ENCODE results near the gene CARS1.

- TF ChIP-seq NR2C2 (CRISPR knock-in tag; IDR thresholded peaks at IDR 0.05) (no peak), NR2C2 (tag; IDR thresholded peaks at IDR 0.05) (no peak), SPI1 (IDR thresholded peaks at IDR 0.05; ENCODE audit: borderline replicate concordance, low read depth, low read length) (no peak), CEBPB (tag; IDR thresholded peaks at IDR 0.05) (no peak), ATF3 (IDR thresholded peaks at IDR 0.05) (no peak), ATF3 (CRISPR knock-in tag; conservative IDR thresholded peaks at IDR 0.05) (no peak), BRF2 (IDR thresholded peaks at IDR 0.05; ENCODE audit: borderline replicate concordance, insufficient read depth, insufficient read length) (no peak), NR3C1 (CRISPR knock-in tag; IDR thresholded peaks at IDR 0.05) (no peak), ZNF707 (CRISPR knock-in tag; conservative IDR thresholded peaks at IDR 0.05) (no peak), LARP7 (IDR thresholded peaks at IDR 0.05) (no peak), HBP1 (CRISPR knock-in tag; IDR thresholded peaks at IDR 0.05) (no peak), ARID3A (IDR thresholded peaks at IDR 0.05; ENCODE audit: borderline replicate concordance, low read depth, low read length) (no peak), CTCF (IDR thresholded peaks at IDR 0.05 in 2 of 3, conservative IDR thresholded peaks at IDR 0.05 in 1 of 3; ENCODE audit: insufficient read depth in 2 of 3, low read depth in 1 of 3, low read length in 3 of 3) (peak; percentile 23 to 53 (median 29); a peak in 5 of 6 replicates), TBL1XR1 (IDR thresholded peaks at IDR 0.05; ENCODE audit: low read length in 2 of 2) (no peak), MTA1 (IDR thresholded peaks at IDR 0.05; ENCODE audit: borderline replicate concordance) (no peak), SMC3 (conservative IDR thresholded peaks at IDR 0.05; ENCODE audit: insufficient read depth, low read depth, low read length) (0 out of 2 replicates have a peak, but pooled peaks have one; percentile 2)
Measured at GRCh38 chr11:3046190-3046589, 11.0 kb downstream of the CARS1 start.
